ENCODE measurements around the gene ZSWIM4. TPM values are rescaled to one million over a fixed set of nuclear protein-coding genes. Genes with fewer than 3 reads are reported as not detected.

Gene ZSWIM4
- total and polyA plus RNA-seq, 10 of the 15 experiments (the other 5 are each of a cell fraction or from before 2014, with no cell fraction given), result 0.73 to 11.1 (median 1.8) TPM; not detected in 2

DNA sequence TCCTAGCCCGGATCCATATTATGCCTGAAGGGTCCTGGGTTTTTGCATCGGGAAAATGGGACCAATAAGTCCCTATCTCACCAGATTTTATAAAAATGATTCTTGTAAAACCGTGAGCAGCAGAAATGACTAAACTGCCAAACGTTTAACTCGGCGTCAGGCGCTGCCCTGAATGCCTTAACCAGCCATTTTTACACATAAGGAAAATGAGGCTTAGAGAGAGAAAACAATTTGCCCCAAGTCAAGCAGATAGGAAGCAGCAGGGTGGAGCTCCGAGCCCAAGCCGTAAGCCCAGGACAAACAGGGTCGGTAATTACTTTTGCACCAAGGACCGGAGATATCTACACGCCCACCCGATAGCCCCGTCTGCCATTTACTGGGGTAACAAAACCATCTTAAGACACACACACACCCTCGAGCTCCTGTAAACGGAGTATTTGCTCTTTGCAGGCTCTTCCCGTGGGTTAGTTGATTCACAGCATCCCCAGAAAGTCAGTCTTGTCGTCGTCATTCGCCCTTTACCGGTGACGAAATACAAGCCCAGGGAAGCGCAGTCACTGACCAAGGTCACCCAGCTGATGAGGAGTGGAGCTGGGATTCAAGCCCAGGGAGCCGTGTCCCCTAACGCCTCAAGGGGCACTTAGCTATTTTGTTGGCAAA lies 46.9 kb upstream of the ZSWIM4 start (continued):
- TF ChIP-seq CHD4 (IDR thresholded peaks at IDR 0.05), result no peak
- TF ChIP-seq SMC3 (IDR thresholded peaks at IDR 0.05; ENCODE audit: borderline replicate concordance, low read length), result 0 out of 2 replicates have a peak, but pooled peaks have one; percentile 9
- TF ChIP-seq SMARCA5 (IDR thresholded peaks at IDR 0.05), result no peak
- TF ChIP-seq SIX5 (IDR thresholded peaks at IDR 0.05; ENCODE audit: low read depth, low read length, severe bottlenecking), result no peak
- TF ChIP-seq CBX5 (IDR thresholded peaks at IDR 0.05; ENCODE audit: low read depth), result no peak
- TF ChIP-seq NFYA (IDR thresholded peaks at IDR 0.05; ENCODE audit: borderline replicate concordance, low read depth, low read length), result no peak
- no peak for TF ChIP-seq SPI1 (IDR thresholded peaks at IDR 0.05; ENCODE audit: borderline replicate concordance, insufficient read depth, low read depth, low read length)
- TF ChIP-seq HDAC6 (IDR thresholded peaks at IDR 0.05; ENCODE audit: unreplicated experiment), result no peak
- TF ChIP-seq NFIC (IDR thresholded peaks at IDR 0.05; ENCODE audit: low read depth, low read length), result no peak
- no peak for TF ChIP-seq TCF7 (IDR thresholded peaks at IDR 0.05; ENCODE audit: borderline replicate concordance)
- TF ChIP-seq, protein P1, sequence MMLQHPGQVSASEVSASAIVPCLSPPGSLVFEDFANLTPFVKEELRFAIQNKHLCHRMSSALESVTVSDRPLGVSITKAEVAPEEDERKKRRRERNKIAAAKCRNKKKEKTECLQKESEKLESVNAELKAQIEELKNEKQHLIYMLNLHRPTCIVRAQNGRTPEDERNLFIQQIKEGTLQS (IDR thresholded peaks at IDR 0.05; ENCODE audit: borderline replicate concordance, extremely low read depth, low read depth, low read length), result no peak
- TF ChIP-seq RCOR1 (conservative IDR thresholded peaks at IDR 0.05; ENCODE audit: low read depth, low read length), result no peak
- no peak for TF ChIP-seq SRF (IDR thresholded peaks at IDR 0.05; ENCODE audit: low read depth in 2 of 2, low read length in 2 of 2)
- TF ChIP-seq POLR2AphosphoS2 (IDR thresholded peaks at IDR 0.05; ENCODE audit: low read depth, low read length), result no peak
- TF ChIP-seq, protein P2, sequence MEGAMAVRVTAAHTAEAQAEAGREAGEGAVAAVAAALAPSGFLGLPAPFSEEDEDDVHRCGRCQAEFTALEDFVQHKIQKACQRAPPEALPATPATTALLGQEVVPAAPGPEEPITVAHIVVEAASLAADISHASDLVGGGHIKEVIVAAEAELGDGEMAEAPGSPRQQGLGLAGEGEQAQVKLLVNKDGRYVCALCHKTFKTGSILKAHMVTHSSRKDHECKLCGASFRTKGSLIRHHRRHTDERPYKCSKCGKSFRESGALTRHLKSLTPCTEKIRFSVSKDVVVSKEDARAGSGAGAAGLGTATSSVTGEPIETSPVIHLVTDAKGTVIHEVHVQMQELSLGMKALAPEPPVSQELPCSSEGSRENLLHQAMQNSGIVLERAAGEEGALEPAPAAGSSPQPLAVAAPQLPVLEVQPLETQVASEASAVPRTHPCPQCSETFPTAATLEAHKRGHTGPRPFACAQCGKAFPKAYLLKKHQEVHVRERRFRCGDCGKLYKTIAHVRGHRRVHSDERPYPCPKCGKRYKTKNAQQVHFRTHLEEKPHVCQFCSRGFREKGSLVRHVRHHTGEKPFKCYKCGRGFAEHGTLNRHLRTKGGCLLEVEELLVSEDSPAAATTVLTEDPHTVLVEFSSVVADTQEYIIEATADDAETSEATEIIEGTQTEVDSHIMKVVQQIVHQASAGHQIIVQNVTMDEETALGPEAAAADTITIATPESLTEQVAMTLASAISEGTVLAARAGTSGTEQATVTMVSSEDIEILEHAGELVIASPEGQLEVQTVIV (IDR thresholded peaks at IDR 0.05; ENCODE audit: borderline replicate concordance, partially characterized antibody), result no peak
- no peak for TF ChIP-seq PAX5 (IDR thresholded peaks at IDR 0.05; ENCODE audit: borderline replicate concordance, low read depth, low read length)
- no peak for TF ChIP-seq NR2C2 (IDR thresholded peaks at IDR 0.05; ENCODE audit: borderline replicate concordance, control insufficient read depth, insufficient read length, low read depth)
- TF ChIP-seq, protein P3, sequence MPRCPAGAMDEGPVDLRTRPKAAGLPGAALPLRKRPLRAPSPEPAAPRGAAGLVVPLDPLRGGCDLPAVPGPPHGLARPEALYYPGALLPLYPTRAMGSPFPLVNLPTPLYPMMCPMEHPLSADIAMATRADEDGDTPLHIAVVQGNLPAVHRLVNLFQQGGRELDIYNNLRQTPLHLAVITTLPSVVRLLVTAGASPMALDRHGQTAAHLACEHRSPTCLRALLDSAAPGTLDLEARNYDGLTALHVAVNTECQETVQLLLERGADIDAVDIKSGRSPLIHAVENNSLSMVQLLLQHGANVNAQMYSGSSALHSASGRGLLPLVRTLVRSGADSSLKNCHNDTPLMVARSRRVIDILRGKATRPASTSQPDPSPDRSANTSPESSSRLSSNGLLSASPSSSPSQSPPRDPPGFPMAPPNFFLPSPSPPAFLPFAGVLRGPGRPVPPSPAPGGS (IDR thresholded peaks at IDR 0.05; ENCODE audit: borderline replicate concordance, insufficient read depth, low read depth, low read length, poor library complexity, severe bottlenecking), result peak; percentile 8
- no peak for TF ChIP-seq ZBED1 (IDR thresholded peaks at IDR 0.05; ENCODE audit: borderline replicate concordance)
- TF ChIP-seq ATF7 (IDR thresholded peaks at IDR 0.05; ENCODE audit: low read depth), result no peak
- TF ChIP-seq LARP7 (IDR thresholded peaks at IDR 0.05), result 0 out of 2 replicates have a peak, but pooled peaks have one; percentile 9

Measured in GM12878 (cell line).